KMS-11 (cell line): ENCODE results near the gene PRKCD.

Experiments used
- H2AFZ ChIP-seq: fragments of 200-600 bp; sonication (generic); 2 replicates; pipeline ENCODE4 v1.6.1; 2016; ENCODE audit warnings: antibody characterized with exemption, mixed run types, low read depth
- H3K27ac ChIP-seq: fragments of 200-600 bp; sonication (generic); 2 replicates; pipeline ENCODE4 v1.6.1; 2016; ENCODE audit warnings: mild to moderate bottlenecking, mixed run types
- H3K27me3 ChIP-seq: fragments of 200-600 bp; sonication (generic); 2 replicates; pipeline ENCODE4 v1.6.1; 2017; ENCODE audit warnings: mild to moderate bottlenecking, low read depth, mixed run types, moderate library complexity; ENCODE audit not compliant: insufficient read depth
- H3K36me3 ChIP-seq: fragments of 200-600 bp; sonication (generic); 2 replicates; pipeline ENCODE4 v1.6.1; 2017; ENCODE audit warnings: mild to moderate bottlenecking, mixed run types; ENCODE audit not compliant: insufficient read depth
- H3K4me1 ChIP-seq: fragments of 200-600 bp; sonication (generic); 2 replicates; pipeline ENCODE4 v1.6.1; 2016; ENCODE audit warnings: mild to moderate bottlenecking, low read depth, mixed run types; ENCODE audit not compliant: poor library complexity, severe bottlenecking
- H3K4me2 ChIP-seq: fragments of 200-600 bp; sonication (generic); 2 replicates; pipeline ENCODE4 v1.7.0; 2016; ENCODE audit warnings: mild to moderate bottlenecking, mixed run types
- H3K4me3 ChIP-seq: fragments of 200-600 bp; sonication (generic); IDR thresholded peaks from 2 replicates; pipeline ENCODE4 v1.6.1; 2017; ENCODE audit warnings: low read depth, low read length, mixed read lengths; ENCODE audit not compliant: insufficient read depth
- H3K79me2 ChIP-seq: fragments of 200-600 bp; sonication (generic); 2 replicates; pipeline ENCODE4 v1.6.1; 2016; ENCODE audit warnings: low read depth, mixed run types; ENCODE audit not compliant: insufficient read depth
- H3K9ac ChIP-seq: fragments of 200-600 bp; sonication (generic); 2 replicates; pipeline ENCODE4 v1.6.1; 2016; ENCODE audit warnings: mild to moderate bottlenecking, mixed run types
- H4K20me1 ChIP-seq: fragments of 200-600 bp; sonication (generic); 2 replicates; pipeline ENCODE4 v1.6.1; 2016; ENCODE audit warnings: mild to moderate bottlenecking, mixed run types; ENCODE audit not compliant: insufficient read depth
- TF ChIP-seq, protein P1 (sequence below): fragments of 200-600 bp; sonication (generic); conservative IDR thresholded peaks from 2 replicates; pipeline ENCODE4 v1.6.1; 2017; ENCODE audit warnings: low read depth, mild to moderate bottlenecking, antibody characterized with exemption, low read length, moderate library complexity, mixed read lengths

PRKCD gene

DNA sequence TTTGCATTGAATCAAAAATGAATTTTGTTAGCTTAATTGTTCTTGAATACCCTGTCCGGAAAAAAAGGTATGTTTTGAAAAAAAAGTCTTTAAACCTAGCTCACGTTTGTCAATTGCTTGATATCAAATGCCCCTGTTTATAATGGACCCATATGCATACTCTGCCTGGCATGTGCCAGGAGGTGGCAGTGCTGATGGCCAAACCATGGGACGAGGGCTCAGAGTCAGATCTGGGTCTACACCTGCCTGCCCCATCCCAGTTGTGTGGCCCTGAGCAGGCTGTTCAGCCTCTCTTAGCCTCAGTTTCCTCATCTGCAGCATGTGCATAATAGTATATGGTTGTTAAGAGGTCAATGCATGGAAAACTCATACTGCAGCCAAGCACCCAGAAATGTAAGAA, 38.8 kb downstream of the PRKCD start:
- Histone ChIP-seq H4K20me1 (no peaks in the 10 kb centered on the region), H3K4me2 (no peak overlapping the region), H3K4me1 (no peaks in the 10 kb centered on the region), H3K9ac (no peak overlapping the region), H3K4me3 (no peak overlapping the region), H3K79me2 (no peaks in the 10 kb centered on the region), H3K36me3 (no peaks in the 10 kb centered on the region), H2AFZ (no peak overlapping the region), H3K27me3 (no peaks in the 10 kb centered on the region), H3K27ac (no peak overlapping the region)
- TF ChIP-seq, protein P1, sequence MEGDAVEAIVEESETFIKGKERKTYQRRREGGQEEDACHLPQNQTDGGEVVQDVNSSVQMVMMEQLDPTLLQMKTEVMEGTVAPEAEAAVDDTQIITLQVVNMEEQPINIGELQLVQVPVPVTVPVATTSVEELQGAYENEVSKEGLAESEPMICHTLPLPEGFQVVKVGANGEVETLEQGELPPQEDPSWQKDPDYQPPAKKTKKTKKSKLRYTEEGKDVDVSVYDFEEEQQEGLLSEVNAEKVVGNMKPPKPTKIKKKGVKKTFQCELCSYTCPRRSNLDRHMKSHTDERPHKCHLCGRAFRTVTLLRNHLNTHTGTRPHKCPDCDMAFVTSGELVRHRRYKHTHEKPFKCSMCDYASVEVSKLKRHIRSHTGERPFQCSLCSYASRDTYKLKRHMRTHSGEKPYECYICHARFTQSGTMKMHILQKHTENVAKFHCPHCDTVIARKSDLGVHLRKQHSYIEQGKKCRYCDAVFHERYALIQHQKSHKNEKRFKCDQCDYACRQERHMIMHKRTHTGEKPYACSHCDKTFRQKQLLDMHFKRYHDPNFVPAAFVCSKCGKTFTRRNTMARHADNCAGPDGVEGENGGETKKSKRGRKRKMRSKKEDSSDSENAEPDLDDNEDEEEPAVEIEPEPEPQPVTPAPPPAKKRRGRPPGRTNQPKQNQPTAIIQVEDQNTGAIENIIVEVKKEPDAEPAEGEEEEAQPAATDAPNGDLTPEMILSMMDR: no peak

DNA sequence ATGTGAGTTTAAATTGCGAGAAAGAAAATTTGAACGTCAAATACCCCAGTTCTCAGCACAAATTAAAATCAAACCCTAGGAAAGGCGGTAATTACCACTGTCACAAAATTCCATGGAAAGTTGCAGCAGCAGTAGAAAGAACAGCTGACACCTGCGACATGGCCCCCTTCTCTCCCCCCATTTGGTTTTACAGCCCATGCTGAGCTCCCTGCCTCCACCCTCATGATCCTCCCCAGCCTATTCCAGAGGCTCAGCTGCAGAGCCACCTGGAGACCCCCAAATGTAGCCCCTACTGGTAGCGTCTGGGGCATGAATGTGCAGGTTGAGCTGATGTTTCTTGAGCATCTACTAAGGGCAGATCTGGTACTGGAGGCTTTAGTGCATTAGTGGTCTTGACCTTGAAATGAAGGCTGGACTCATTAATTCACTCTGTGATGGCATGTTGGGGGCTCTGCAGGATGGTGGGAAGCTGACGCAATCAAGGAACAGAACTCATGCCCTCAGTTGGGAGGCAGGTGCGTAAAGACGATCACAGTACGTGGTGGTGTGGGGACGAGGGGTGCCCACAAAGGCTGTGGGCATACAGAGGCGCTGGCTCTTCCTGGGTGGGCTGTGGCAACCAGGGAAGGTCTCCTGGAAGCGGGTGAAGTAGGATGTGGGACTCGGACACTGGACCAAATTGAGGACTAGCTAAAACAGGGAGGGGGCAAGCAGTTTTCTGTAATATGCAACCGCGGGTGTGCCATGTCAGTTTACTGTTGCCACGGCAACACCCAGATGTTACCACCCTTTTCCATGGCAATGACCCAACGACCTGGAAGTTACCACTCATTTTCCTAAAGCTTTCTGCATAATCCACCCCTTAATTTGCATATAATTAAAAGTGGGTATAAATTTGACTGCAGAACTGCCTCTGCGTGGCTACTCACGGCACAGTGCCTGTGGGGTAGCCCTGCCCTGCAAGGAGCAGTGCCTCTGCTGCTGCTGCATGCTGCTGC, 39.8 kb downstream of the PRKCD start:
- Histone ChIP-seq H4K20me1 (no peaks in the 10 kb centered on the region), H3K9ac (no peak overlapping the region), H3K36me3 (no peaks in the 10 kb centered on the region), H3K4me1 (no peaks in the 10 kb centered on the region), H3K27ac (no peak overlapping the region), H3K79me2 (no peaks in the 10 kb centered on the region), H3K27me3 (no peaks in the 10 kb centered on the region), H3K4me3 (no peak overlapping the region), H3K4me2 (no peak overlapping the region), H2AFZ (no peak overlapping the region)
- TF ChIP-seq, protein P1: no peak

DNA sequence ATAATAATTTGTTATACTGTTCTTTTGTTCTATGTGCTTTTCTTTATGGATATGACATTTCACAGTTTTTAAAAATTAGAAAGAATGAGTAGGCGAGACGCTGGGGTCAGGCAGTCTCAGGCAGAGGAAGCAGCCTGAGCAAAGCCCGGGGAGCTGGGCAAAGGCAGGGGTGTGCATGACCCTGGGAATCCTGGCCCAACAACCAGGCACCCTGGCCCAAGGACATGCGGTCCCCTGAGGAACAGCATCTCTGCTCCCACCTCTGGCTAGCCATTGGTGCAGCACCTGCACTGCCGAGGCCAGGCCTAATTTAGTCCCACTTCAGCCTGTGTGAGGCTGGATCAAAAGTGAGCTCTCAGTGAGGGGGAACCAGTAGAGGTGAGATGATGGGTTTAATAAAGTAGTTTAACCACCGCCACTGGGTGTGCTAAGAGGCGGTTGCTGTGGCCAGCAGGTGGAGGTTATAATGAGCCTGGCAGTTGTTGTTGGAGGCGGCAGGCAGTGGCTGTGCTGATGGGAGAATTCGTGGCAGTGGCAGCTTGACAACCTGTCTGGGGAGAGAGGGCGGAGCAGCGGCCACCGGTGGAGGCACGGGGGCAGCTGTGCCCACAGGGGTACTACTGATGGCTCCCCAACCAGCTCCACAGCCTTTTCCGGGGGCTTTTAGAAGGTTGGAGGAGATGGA, 41.5 kb downstream of the PRKCD start:
- Histone ChIP-seq H3K36me3 (no peaks in the 10 kb centered on the region), H3K79me2 (no peaks in the 10 kb centered on the region), H3K27me3 (no peaks in the 10 kb centered on the region), H3K4me3 (no peak overlapping the region), H3K27ac (no peak overlapping the region), H3K4me1 (no peaks in the 10 kb centered on the region), H4K20me1 (no peaks in the 10 kb centered on the region), H2AFZ (no peak overlapping the region), H3K9ac (no peak overlapping the region), H3K4me2 (no peak overlapping the region)
- TF ChIP-seq, protein P1: no peak

DNA sequence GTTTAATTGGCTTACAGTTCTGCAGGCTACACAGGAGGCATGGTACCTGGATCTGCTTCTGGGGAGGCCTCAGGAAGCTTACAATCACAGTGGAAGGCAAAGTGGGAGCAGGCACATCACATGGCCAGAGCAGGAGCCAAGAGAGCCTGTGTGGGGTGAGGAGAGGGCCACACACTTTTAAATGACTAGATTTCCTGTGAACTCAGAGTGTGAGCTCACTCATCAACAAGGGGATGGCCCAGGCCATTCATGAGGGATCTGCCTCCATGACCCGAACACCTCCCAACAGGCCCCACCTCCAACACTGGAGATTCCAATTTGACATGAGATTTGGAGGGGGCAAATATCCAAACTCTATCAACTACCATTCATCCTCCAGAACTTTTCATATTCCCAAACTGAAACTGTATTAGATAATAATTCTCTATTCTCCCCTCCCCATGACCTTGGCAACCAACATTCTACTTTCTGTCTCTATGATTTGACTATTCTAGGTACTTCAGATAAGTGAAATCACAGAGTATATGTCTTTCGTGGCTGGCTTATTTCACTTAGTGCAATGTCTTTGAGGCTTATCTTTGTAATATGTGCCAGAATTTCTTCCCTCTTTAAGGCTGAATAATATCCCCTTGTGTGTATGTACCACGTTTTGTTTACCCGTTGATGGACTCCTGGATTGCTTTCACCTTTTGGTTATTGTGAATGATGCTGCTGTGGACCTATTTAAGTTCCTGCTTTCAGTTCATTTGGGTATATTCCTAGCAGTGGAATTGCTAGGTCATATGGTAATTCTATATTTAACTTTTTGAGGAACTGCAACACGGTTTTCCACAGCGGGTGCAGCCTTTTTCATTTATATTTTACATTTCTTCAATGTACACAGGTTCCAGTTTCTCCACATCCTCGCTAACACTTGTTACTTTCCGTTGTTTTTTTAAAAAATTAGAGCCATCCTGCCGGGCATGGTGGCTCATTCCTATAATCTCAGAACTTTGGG, 51.0 kb downstream of the PRKCD start:
- Histone ChIP-seq H3K79me2 (no peaks in the 10 kb centered on the region), H3K4me1 (peaks cover 6% of the 10 kb centered on the region), H3K36me3 (no peaks in the 10 kb centered on the region), H3K4me3 (no peak overlapping the region), H3K4me2 (no peak overlapping the region), H3K27me3 (no peaks in the 10 kb centered on the region), H4K20me1 (no peaks in the 10 kb centered on the region), H2AFZ (no peak overlapping the region), H3K27ac (no peak overlapping the region), H3K9ac (no peak overlapping the region)
- TF ChIP-seq, protein P1: no peak
